Stomach smooth muscle (tissue), 2 donors: ENCODE measurements around the gene FRMD4A.
"Not testable (repeated sequence)": the region's sequence is repeated elsewhere in the genome, so short reads cannot be mapped to it uniquely, and the experiment has no call there.

Experiments
- H3K27ac ChIP-seq: one replicate; pipeline ENCODE4 v1.7.0; 2013; ENCODE audit warnings: mild to moderate bottlenecking, low read length, inconsistent platforms
- H3K27me3 ChIP-seq, 2 donors: one replicate each; pipeline ENCODE4 v1.7.0; 2013; ENCODE audit warnings: low read length in 2 of 2; ENCODE audit not compliant: insufficient read depth in 2 of 2, control insufficient read depth in 1 of 2
- H3K36me3 ChIP-seq, 2 donors: one replicate each; pipeline ENCODE4 v1.7.0; 2013; ENCODE audit warnings: low read length in 2 of 2; ENCODE audit not compliant: control insufficient read depth in 2 of 2, insufficient read depth in 2 of 2
- H3K4me1 ChIP-seq: one replicate; pipeline ENCODE4 v1.7.0; 2013; ENCODE audit warnings: low read length; ENCODE audit not compliant: control insufficient read depth, insufficient read depth
- H3K4me3 ChIP-seq, 2 donors: one replicate each; pipeline ENCODE4 v1.7.0; 2013; ENCODE audit warnings: low read length in 2 of 2
- H3K9ac ChIP-seq, 2 donors: one replicate each; pipeline ENCODE4 v1.7.0; 2013; ENCODE audit warnings: low read length in 2 of 2, mild to moderate bottlenecking in 1 of 2
- H3K9me3 ChIP-seq, 2 donors: one replicate each; pipeline ENCODE4 v1.7.0; 2013; ENCODE audit warnings: low read length in 2 of 2; ENCODE audit not compliant: control insufficient read depth in 2 of 2
- donor health status: healthy.
- donor health status: Pancreatic carcinoma.

Gene FRMD4A

DNA sequence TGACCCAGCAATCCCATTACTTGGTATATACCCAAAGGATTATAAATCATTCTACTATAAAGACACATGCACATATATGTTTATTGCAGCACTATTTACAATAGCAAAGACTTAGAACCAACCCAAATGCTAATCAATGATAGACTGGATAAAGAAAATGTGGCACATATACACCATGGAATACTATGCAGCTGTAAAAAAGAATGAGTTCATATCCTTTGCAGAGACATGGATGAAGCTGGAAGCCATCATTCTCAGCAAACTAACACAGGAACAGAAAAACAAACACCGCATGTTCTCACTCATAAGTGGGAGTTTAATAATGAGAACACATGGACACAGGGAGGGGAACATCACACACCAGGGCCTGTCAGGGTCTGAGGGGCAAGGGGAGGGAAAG lies 434.6 kb downstream of the FRMD4A start:
- H3K9ac ChIP-seq, H3K27ac ChIP-seq, H3K36me3 ChIP-seq, H3K9me3 ChIP-seq, H3K4me3 ChIP-seq, H3K27me3 ChIP-seq: not testable (repeated sequence)
- H3K4me1 ChIP-seq, result peaks cover 12% of the 10 kb centered on the region

GRCh38 chr10:13894412-13895093 lies 436.2 kb downstream of the FRMD4A start:
- Histone ChIP-seq H3K9me3 (no peaks in the 10 kb centered on the region), H3K36me3 (no peaks in the 10 kb centered on the region), H3K9ac (no peak overlapping the region), H3K4me3 (no peak overlapping the region), H3K4me1 (peaks cover 26% of the 10 kb centered on the region), H3K27ac (no peak overlapping the region), H3K27me3 (no peaks in the 10 kb centered on the region)

DNA sequence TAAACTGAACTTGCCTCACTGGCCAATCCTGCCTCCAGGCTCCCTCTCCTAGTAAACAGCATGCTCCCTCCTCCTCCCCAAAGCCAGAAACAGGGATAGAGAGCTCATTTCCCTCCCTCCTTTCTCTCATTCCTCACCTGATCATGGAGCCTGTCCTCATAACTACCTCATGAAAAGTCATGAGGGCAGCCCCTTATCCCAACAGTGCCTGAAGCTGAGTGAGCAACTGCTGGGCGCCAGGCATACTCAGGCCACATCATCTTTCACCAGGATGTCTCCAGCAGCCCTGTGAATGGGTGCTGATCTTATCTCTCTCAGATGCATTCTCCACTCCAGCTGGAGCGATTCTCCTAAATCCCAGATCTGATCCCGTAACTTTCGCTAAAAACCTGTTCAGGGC lies 436.8 kb downstream of the FRMD4A start:
- Histone ChIP-seq H3K4me3 (no peak overlapping the region), H3K9ac (no peak overlapping the region), H3K27ac (no peak overlapping the region), H3K36me3 (no peaks in the 10 kb centered on the region), H3K9me3 (no peaks in the 10 kb centered on the region), H3K4me1 (peaks cover 29% of the 10 kb centered on the region), H3K27me3 (no peaks in the 10 kb centered on the region)

DNA sequence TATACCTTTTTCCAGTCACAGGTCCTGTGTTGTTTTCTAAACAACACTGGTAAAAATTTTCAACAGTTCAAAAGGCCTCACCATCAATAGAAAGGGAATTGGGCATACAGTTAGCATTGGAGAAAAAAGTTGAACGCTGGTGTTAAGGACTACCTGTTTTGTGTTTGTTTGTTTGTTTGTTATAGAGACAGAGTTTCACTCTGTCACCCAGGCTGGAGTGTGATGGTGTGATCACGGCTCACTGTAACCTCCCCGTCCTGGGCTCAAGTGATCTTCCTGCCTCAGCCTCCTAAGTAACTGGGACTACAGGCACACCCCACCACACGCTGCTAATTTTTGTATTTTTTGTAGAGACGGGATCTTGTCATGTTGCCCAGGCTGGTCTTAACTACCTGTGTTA lies 437.9 kb downstream of the FRMD4A start:
- Histone ChIP-seq H3K27me3 (no peaks in the 10 kb centered on the region), H3K4me1 (peaks cover 29% of the 10 kb centered on the region), H3K27ac (no peak overlapping the region), H3K4me3 (no peak overlapping the region), H3K9ac (no peak overlapping the region), H3K36me3 (no peaks in the 10 kb centered on the region), H3K9me3 (no peaks in the 10 kb centered on the region)

DNA sequence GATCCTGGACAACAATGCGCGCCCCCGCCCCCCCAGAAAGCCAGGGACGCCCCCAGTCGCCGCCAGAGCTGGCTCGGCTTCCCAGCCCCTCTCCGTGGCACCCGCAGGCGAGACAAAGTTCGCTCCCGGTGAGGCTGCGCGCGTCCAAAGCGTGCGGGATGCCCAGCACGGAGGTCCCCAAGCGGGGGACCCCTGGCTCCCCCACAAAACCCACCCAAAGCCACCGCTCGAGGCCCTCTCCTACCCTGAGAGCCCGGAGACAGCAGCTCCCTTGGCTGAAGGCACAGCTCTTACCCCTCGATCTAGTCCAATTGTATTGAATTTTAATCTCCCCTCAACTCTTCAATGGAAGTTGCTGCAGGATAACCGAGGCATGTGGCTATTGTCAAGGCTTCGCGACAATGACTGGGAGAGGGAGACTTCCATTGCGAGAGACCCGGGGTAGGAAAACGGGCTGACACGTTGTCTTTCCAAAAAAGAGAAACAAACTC lies 438.7 kb downstream of the FRMD4A start:
- no peaks in the 10 kb centered on the region for H3K36me3 ChIP-seq
- no peak overlapping the region for H3K27ac ChIP-seq
- H3K4me3 ChIP-seq, result peak overlapping the region; percentile 68 to 74
- H3K9ac ChIP-seq, result peak overlapping the region; percentile 34 to 60
- H3K4me1 ChIP-seq, result peaks cover 29% of the 10 kb centered on the region
- H3K27me3 ChIP-seq, result no peaks in the 10 kb centered on the region
- no peaks in the 10 kb centered on the region for H3K9me3 ChIP-seq

DNA sequence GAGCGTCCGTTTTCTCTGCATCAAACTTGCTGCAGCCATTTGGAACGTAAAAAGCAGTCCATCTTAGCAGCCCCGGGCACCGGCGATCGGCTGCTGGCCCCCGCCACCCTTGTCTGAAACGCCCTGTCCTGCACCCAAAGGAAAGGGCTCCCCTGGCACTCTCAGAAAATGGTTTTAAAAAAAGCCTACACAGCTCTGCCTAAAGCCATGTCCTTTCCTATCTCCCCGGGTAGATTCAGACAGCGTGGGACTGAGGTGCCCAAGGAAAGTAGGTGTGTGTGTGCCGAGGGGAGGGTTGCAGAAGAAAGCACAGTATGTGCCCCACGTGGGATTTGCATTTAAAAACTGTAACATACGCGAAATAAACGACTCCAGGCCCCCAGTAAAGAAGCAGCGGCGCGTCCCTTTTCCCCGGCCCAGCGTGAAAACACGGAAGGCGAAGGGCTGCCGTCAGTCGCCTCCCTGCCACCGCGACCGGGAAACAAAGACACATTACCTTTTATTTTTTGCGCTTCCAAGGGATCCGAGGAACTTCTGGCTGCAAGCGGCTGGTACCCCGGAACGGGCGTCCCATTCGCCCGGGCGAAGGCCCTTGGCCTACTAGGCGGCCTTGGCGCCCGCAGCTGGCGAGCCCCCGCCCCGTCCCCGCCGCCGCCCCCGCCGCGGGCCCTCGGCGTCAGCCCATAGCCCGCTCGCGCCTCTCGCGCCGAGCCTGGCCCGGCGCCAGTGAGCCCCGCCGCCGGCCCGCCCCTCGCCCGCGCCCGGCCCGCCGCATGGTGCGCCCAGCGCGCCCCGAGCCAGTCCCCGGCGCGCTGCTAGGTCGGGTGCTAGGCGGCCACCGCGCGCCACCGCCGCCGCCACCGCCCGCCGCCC lies 439.4 kb downstream of the FRMD4A start:
- H3K36me3 ChIP-seq, result no peaks in the 10 kb centered on the region
- peaks cover 29% of the 10 kb centered on the region for H3K4me1 ChIP-seq
- H3K27ac ChIP-seq, result peak overlapping the region; percentile 24
- no peaks in the 10 kb centered on the region for H3K27me3 ChIP-seq
- H3K9me3 ChIP-seq, result no peaks in the 10 kb centered on the region
- H3K9ac ChIP-seq, result peak overlapping the region; percentile 55 to 61
- peak overlapping the region; percentile 81 for H3K4me3 ChIP-seq

- peak overlapping the region; percentile 24 for H3K27ac ChIP-seq
- no peaks in the 10 kb centered on the region for H3K9me3 ChIP-seq
- no peaks in the 10 kb centered on the region for H3K27me3 ChIP-seq
- no peaks in the 10 kb centered on the region for H3K36me3 ChIP-seq
- H3K9ac ChIP-seq, result peak overlapping the region; percentile 55 to 61
- H3K4me3 ChIP-seq, result peak overlapping the region; percentile 81
- peaks cover 29% of the 10 kb centered on the region for H3K4me1 ChIP-seq
Observed at GRCh38 chr10:13890233-13891127, 440.2 kb downstream of the FRMD4A start.

DNA sequence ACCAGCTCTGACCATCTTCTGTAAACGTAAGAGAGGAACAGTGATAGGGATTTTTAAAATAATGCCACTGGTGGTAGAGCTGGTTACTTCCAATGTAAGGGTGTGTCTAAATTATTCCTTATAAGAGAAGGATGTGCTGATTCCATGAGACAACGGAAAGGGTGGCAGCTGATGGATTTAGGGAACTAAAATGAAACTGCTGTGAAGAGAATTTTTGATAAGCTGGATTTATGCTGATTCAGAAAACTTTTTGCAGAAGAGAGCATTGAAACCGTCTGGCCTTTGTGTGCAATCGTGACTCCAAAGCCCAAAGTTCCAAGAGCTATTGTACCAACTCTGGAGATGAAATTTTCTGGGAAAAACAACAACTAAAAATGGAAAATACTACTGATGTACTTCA lies 443.0 kb downstream of the FRMD4A start:
- H3K4me1 ChIP-seq, result peaks cover 32% of the 10 kb centered on the region
- no peak overlapping the region for H3K27ac ChIP-seq

DNA sequence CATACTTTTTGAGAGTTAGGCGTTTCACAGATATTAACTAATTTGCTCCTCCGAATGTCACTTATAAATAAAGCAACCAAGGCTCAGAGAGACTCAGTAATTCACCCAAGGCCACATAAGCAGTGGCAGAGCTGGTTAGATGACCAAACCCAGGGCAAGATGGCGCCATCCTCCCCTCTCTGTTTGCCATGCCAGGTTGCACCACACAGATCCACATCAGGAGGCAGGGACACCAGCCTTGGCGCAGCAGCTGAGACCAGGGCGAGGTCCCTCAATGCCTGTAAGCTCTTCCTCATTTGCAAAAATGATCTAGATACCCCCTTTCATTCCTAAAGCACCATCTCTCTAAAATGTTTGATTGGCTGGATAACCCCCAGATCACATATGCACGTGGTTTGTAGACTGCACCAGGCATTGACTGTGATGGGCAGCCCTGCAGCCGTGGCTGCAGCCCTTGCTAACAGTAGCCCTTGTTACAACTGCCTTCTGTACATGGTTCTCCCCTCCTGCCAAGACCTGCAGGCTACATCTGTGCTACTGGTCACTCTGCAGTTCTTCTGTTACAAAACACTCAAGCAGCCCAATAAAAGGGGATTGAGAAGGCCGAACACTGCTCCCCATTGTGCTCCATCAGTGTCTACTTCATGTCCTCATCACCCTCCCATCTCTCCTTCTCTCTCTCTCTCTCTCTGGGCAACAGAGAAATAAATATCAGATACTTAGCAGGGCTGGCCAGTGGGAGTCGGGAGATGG lies 445.3 kb downstream of the FRMD4A start:
- Histone ChIP-seq H3K9ac (no peak overlapping the region), H3K36me3 (no peaks in the 10 kb centered on the region), H3K9me3 (no peaks in the 10 kb centered on the region), H3K4me3 (no peak overlapping the region), H3K27me3 (no peaks in the 10 kb centered on the region), H3K4me1 (peaks cover 14% of the 10 kb centered on the region), H3K27ac (no peak overlapping the region)

More for the DNA sequence above, 443.0 kb downstream of the FRMD4A start:
- no peaks in the 10 kb centered on the region for H3K27me3 ChIP-seq
- no peak overlapping the region for H3K9ac ChIP-seq
- H3K36me3 ChIP-seq, result no peaks in the 10 kb centered on the region
- H3K9me3 ChIP-seq, result no peaks in the 10 kb centered on the region
- no peak overlapping the region for H3K4me3 ChIP-seq
